ENCODE results near the gene TCF12.

TCF12 gene

GRCh38 chr15:57054204-57054750, 135.8 kb downstream of the TCF12 start:
- DNase-seq, result no peak

GRCh38 chr15:57056357-57056756, 137.9 kb downstream of the TCF12 start:
- DNase-seq, result no peak

GRCh38 chr15:57057134-57057930, 138.9 kb downstream of the TCF12 start:
- no peak for DNase-seq

DNA sequence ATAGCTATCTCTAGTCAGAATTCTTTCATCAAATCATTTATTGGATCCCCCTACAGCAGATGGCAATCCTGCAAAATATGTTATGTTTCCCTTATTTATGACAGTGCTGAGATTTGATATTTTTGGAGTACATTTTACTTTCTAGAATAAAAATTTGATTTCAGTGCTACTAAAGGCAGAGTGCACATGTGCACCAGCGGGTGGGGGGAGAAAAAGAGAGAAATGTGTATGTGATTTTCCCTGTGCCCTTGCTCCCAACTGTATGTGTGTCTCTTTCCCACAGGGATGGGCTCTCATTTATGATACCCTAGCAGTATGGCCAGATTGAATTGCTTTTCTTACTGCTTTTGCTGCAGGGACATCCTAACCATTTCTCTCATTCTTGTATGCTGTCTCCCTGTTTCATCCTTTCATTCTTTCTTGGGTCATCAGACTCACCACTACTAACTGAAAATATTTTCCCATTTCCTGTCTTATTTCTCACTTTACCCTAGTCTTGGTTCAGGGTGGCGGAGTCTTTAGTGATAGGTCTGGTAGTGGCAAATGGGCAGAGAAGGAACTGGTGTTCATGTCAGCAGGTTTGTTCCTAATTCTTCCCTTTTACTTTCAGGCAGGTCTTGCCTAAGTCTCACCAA, 140.7 kb downstream of the TCF12 start:
- no peak for DNase-seq

DNA sequence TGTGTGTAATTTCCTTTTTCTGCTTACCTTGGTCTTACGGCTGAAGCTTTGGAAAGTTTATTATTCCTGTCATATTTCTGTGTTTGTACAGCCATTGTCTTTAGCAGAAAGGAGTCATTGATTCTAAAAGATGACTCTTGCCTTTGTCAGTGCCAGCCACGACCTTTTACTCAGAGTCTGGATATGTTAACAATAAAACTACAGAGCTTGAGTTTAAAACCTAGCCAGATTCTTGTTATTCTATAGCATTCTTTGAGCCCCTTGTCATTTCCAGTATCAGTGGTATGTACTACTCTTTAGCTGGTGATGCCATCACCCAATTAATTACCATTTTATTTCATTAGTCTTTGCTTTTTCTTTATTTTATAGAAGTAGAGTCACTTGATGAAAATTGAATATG, 142.4 kb downstream of the TCF12 start:
- no peak for DNase-seq

DNA sequence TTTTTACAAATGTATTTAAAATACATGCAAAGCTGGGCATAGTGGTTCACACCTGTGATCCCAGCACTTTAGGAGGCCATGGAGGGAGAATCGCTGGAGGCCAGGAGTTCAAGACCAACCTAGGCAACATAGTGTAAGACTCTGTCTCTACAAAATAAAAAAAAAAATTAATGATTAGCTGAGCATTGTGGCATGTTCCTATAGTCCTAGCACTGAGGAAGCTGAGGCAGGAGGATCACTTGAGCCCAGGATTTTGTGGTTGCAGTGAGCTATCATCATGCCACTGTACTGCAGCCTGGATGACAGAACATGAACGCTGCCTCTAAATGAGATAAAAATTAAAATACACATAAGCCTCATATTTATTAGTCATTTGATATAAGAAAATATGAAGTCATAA, 142.8 kb downstream of the TCF12 start:
- DNase-seq, result no peak

DNA sequence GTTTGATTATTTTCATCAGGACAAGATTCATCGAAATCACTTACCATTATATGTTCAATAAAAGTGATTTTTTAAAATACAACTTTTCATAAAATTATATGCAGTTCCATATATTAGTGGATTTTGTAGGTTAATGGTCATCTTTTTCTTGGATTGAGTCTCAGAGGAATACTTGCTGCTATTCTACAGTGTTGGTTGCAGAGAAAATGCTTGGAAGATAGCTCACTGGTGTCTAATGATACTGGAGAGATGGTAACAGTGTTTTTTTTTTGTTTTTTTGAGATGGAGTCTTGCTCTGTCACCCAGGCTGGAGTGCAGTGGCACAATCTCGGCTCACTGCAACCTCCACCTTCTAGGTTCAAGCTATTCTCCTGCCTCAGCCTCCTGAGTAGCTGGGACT, 143.3 kb downstream of the TCF12 start:
- no peak for DNase-seq

DNA sequence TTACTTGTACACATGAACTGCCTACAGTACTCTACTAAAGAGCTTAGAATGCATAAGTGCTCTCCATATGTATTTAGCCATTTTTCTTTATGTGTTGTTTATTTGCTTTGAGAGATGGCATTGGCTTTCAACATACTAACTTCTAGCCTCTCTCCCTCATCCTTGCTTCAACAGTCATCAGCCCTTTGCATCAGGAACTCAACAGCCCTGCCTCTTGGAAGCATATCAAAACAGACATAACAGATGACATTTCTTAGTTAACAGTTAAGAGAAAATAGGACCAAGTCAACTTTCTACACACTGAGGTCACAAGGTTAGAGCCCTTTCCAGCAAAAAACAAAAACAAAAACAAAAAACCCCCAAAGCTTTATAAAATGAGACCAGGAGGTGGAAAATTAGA, 145.6 kb downstream of the TCF12 start:
- DNase-seq, result no peak

GRCh38 chr15:57069423-57069822, 151.0 kb downstream of the TCF12 start:
- no peak for DNase-seq

DNA sequence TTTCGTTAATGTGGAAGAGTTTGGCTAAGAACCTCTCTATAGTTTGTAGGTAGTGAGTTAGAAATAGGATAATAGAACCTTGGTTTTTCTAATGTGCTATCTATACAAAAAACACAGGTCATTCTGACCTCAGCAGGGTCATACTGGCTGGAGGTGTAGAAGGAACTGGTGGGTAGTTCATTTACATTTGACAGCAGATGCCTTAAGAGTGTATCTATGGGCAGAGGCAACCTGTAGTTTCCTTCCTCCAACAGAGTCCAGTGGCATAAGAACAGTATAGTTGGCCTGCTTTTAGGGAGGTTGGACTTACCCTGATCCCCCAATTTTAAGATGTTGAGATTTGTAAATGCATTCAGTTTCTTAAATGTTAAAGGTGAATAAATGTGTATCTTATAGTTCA, 152.2 kb downstream of the TCF12 start:
- no peak for DNase-seq

DNA sequence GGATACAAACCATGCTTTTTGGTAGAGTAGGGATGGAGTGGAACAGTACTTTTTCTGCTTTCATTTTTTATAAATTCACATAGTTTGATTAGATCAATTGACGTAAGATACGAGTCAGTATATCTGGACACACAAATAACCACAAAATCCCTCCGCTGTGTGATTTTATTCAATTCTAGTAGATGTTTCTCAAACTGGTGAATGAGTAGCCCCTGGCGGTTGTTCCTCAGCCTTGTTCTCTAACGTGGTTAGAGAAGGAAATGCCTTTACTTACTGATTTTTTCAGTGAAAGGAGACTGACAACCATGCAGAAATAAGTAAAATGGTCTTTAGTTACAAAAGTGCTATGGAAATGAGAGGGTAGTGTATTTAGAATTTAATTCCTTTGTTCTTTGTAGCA, 161.0 kb downstream of the TCF12 start:
- DNase-seq, result peak; percentile 37 to 67

- peak; percentile 25 to 51 for DNase-seq
These were observed 161.6 kb downstream of the TCF12 start for GRCh38 chr15:57079931-57080620.

- peak in 1 of 2 donors; percentile 55 for DNase-seq
These were observed 163.7 kb downstream of the TCF12 start for GRCh38 chr15:57082054-57082728.

DNA sequence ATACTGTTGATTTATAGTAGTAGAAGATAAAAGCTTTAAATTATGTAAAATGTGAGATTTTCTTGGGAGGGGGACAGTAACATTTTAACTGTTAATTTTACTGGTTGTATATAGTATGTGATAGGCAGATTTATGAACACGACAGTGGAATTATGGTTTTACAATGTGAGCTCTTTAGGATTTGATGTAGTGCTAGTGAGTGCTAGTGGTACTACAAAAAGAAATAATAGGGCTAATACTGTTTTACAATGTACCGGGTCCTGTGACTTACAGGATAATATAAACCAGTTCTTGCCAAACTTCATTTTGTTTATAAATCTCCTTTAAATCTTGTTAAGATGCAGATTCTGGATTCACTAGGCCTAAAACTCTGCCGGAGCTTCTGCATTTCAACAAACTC, 165.7 kb downstream of the TCF12 start:
- no peak for DNase-seq

DNA sequence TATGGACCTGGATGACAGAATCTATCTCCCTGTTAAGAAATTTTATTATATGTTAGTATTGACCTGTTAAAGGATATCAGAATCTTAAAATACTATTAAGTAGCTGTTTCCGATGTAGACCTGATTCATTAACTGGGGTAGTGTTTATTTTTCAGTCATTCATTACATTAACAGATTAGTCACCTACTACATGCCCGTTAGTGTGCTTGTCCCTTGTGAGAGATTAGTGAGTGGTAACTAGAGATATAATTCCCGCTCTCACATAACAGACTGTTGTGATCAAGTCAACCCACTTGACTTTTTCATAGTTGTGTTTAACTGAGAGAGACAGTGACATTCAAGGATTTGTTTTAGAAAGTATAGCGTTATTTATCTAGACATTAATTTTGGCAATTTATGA, 166.8 kb downstream of the TCF12 start:
- DNase-seq, result no peak

GRCh38 chr15:57086857-57087427, 168.5 kb downstream of the TCF12 start:
- DNase-seq, result no peak

DNA sequence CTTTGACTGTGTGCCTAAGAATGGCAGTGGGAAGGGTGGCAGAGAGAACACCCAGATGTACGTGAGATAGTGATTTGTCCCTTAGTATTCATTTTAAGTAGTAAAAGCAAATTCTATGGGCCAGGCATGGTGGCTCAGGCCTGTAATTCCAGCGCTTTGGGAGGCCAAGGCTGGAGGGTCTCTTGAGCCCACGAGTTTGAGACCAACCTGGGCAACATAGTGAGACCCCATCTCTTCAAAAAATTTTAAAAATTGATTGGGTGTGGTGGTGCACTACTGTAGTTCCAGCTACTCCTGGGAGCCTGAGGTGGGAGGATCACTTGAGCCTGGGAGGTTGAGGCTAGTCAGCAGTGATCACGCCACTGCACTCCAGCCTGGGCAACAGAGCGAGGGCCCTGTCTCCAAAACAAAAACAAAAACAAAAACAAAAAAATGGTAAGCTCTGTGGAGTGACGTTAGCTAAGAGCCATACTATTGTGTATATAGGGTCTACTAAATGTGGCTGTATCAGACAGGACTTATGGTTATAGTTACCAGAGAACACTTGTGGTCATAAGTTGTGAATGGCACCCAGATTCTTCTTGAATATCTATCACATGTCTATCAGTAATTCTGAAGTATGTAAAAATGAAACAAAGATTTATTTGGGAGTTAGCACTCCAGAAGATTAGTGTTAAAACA, 171.5 kb downstream of the TCF12 start:
- DNase-seq, result no peak

DNA sequence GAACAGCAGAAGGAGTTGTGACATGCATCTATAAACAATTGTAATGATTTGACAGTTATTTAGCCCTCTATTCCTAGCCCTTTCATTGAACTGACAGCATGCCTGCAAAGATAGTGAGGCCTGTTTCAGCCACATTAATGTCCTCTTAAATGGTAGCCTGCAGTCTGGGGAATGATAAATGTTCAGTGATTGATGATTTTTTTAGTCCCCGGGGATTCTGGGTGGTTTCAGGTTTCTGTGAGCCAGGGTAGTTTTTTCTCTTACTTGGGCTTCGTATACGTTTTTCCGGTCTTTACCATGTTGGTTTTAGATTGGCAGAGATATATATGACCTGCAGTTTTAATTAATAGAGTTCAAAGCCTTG, 172.0 kb downstream of the TCF12 start:
- no peak for DNase-seq

- DNase-seq, result no peak
These were observed 173.2 kb downstream of the TCF12 start for GRCh38 chr15:57091636-57092035.

DNA sequence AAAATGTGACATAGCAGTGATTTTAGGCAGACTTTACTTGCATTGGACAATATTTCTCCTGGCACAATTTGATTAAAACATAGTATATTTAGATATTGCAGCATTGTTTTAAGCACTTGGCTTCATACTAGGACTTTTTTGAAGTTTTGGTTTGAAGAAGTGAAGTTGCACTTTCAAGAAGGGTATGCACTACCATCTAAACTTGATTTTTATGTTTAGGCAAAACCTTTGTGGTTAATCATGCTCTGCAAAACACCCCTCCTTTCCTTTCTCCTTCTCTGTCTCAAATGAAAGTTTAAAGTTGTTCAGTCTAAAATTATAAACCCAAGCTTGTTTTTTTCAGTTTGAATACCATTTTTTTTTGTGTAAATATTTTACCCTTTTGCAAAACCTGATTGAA, 173.8 kb downstream of the TCF12 start:
- DNase-seq, result no peak

- no peak for DNase-seq
These were observed 176.1 kb downstream of the TCF12 start for GRCh38 chr15:57094321-57095257.
